Measurements from ENCODE around the gene RNF20.
"Not testable (repeated sequence)": the region's sequence is repeated elsewhere in the genome, so short reads cannot be mapped to it uniquely, and the experiment has no call there.

RNF20 gene

DNA sequence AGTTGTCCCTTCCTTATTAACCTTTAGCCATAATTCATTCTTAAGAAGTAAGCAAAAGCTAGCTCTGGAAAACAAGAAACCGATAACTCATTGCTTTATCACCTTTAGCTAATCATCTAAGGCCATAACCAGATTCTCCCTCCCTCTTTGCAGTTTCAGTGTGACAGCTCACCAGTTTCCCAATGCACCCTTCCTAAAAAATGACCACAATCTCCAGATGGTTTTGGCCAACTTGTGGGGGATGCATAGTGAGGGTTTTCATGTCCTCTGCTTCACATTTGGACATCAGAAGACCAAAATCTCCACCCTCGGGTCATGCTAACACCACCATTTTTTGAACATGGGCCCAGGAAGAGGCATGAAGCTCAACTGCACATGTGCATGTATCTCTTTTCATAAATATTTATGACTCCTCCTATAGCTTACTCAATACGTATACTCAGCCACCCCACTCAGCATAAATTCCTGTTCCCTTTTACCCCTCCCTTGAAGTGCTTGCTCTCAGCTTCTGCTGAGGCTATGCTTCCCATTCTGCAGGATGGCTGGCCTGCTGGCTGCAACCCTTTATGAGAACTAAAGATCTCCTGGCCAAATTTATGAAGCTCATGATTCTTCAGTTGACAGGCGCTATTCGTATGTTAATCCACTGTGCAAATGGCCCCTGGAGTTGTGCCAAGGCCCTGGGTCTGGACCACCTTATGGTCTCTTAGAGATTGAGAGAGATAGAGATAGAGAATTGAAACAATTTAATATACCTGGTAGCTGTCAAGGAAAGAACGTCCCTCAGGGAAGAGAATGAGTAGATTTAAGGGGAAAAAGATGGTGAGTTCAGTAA, 46.3 kb downstream of the RNF20 start:
- H3K4me3 ChIP-seq (ENCODE audit: low read length) = no peak overlapping the region
- no peak for DNase-seq (ENCODE audit: low read depth, low spot score)

DNA sequence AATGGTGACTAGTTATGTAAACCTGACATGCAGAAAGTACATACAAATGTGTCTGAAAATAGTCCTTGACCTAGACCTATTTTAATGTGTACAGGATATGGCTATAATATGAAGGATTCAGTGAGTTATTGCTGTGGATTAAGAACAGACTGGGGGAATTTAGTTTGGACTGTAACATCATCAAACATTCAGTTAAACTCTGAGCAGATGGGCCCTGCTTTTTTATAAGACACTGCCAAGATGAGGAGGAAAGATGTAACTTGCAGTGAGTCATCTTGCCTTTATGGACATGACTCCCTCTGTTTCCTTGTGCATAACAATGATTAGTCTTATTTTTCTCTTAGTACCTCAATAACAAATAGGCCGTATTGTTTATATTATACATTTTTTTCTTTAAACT, 48.9 kb downstream of the RNF20 start:
- DNase-seq (ENCODE audit: low read depth, low spot score) = no peak

DNA sequence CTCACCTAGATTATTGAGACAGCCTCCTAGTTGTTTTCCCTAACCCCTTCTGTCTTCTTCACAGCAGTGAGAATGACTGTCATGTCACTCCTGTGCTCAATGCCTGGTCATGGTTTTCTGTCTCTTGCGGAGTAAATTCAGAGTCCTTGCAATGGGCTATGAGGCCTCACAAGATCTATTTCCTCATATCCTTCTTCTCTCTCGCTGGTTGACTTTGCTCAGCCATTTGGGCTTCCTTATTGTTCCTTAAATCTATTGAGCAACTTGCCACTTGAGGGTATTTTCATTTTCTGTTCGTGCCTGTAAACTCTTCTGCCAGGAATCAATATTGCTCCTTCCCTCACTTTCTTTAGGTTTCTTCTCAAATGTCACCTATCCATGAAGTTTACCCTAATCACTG, 52.1 kb downstream of the RNF20 start:
- H3K4me3 ChIP-seq (ENCODE audit: low read length) = no peak overlapping the region
- DNase-seq (ENCODE audit: low read depth, low spot score) = no peak

More for the DNA sequence above, 48.9 kb downstream of the RNF20 start:
- H3K4me3 ChIP-seq (ENCODE audit: low read length) = no peak overlapping the region

DNA sequence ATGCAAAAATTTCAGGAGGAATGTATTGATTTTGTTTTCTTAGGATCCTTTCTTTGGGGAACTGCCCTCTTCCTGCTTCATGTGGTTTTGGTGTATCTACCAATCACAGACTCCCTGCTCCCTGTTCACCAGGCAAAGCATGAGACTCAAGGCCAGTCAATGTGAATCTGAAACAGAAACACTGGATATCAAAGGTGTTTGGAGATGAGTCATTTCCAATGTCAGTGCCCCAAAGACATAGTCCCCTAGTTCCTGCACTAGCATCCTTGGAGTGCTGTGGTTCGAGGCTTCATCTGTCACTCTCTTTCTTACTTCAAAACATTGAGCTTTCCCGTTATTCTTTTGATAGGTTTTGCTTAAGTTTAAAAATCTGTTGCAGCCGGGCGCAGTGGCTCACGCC, 53.0 kb downstream of the RNF20 start:
- no peak overlapping the region for H3K4me3 ChIP-seq (ENCODE audit: low read length)
- no peak for DNase-seq (ENCODE audit: low read depth, low spot score)

DNA sequence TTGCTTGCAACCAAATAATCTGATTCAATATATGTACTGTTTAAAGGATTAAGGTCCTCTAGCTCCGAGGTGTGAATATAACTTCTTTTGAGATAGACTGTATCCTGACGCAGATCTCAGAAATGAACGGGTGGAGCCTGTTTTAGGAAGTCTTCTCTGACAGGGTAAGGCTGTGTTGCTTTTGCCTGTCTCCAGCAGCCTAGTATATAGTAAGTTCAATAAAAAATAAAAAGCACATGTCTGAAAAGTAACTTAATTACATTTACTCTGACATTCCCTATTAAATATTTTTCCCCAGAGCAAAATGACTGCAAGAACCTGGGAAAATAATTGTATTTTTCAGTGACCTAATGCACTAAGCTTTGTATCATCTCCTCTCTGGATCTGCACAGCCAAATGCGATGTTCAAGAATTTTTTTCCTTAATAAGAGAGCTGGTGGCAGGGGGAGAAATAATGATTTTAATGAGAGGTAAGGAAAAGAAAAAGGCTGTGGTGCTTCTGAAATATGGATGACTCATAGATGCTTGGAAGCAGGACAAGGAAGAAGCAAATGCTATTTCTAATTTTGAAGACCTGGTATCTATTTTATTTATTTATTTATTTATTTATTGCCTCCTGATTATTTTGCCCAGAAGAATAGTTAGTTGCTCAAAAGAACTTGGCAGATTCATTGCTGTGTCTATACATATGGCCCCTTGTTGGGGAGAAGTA, 53.8 kb downstream of the RNF20 start:
- no peak overlapping the region for H3K4me3 ChIP-seq (ENCODE audit: low read length)
- no peak for DNase-seq (ENCODE audit: low read depth, low spot score)

DNA sequence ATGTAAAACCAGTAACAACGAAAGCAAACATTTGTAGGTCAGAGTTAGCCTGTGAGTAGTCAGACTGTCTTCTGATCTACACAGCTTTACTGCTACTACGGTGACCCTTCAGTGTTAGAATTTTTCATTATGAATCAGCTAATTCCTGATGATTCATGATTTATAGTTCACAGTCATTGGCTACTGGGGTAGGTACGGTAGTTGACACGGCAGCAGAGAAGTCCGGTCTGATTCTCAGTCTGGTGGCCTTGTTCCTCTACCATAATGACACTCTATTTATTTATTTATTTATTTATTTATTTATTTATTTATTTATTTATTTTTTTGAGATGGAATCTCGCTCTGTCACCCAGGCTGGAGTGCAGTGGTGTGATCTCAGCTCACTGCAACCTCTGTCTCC, 56.4 kb downstream of the RNF20 start:
- DNase-seq (ENCODE audit: low read depth, low spot score) = not testable (repeated sequence)

DNA sequence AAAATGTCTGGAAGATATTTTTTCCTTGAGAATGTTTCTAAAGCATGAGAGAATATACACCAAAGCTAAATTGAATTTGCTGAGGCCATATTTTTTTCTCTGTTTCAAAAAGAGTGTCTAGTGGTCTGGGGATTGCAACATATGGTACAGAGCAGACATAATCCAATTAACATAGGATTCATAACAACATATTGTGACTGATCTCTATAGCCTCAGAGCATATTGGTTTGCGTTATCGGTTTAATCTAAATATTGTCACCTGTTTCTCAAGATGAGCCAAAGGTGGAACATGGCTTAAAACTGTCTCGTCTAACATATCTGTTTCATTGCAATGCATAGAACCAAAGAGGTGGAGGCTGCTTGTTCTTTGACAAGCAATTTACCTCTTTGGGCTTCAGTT, 57.2 kb downstream of the RNF20 start:
- no peak overlapping the region for H3K4me3 ChIP-seq (ENCODE audit: low read length)
- DNase-seq (ENCODE audit: low read depth, low spot score) = no peak

More for the DNA sequence above, 56.4 kb downstream of the RNF20 start:
- not testable (repeated sequence) for H3K4me3 ChIP-seq (ENCODE audit: low read length)

DNA sequence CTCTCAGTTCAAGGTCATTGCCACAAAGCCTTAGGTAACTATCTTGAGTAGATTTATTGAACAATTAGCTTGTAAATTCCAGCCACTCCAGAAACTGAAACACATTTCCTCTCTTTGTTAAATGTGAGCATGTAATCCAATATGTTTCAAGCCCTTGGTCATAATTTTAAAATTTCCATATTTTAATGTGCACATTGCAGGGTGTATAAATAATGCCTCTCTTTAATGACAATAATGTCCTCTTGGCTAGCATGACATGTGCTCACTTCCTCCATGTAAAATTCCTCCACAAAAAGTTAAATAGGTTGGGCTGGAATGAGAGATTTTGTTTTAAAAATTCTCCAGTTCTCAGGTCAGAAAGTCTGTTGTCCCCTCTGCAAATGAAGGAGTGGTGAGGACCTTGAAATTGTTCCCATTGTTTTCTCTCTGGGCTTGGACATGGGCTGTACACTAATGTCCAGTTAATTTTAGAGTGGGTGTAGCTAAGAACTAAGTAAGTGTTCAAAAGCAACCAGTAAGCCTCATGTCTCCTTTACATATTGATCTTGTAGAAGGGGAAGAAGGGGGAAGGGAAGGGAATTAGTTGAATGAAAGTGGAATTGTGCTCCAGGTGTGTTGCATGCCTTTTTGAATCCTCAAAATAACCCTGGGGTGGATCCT, 58.3 kb downstream of the RNF20 start:
- no peak for DNase-seq (ENCODE audit: low read depth, low spot score)
- no peak overlapping the region for H3K4me3 ChIP-seq (ENCODE audit: low read length)

DNA sequence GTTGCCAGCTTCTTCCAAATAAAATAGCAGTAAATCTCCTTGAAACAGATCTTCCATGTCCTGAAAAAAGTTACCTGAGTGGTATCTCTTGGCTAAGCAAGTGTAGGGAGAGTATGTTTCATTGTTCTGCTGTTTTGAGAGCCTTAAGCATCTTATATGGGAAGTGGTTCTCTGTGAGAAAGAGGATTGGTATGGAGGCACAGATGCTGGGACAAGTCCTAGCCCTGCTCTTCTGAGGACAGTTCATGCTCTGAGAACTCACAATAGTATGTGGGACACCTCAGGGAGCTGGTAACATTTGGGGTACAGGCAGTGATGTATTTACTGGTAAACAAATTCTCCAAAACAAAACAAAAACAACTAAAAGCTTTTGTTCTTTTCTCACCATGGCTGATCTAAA, 59.1 kb downstream of the RNF20 start:
- H3K4me3 ChIP-seq (ENCODE audit: low read length) = no peak overlapping the region
- no peak for DNase-seq (ENCODE audit: low read depth, low spot score)

DNA sequence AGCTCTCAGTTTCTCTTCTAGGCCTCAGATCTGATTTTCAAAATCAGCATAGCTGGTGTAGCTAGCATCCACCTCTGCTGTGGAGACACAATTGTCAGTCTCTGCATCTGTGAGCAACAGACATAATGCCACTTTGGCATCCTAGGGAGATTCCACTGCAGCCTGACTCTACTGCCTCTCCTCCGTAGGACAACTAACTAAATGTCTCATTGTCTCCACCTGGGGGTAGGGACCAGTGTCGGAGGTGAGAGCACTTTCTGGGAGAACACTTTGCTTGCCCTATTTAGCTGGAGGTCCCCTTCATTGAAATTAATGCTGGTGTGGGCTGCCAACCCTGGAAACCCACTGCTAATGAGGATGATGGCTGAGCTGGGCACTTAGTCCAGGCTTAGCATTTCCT, 59.7 kb downstream of the RNF20 start:
- H3K4me3 ChIP-seq (ENCODE audit: low read length) = no peak overlapping the region
- DNase-seq (ENCODE audit: low read depth, low spot score) = no peak

DNA sequence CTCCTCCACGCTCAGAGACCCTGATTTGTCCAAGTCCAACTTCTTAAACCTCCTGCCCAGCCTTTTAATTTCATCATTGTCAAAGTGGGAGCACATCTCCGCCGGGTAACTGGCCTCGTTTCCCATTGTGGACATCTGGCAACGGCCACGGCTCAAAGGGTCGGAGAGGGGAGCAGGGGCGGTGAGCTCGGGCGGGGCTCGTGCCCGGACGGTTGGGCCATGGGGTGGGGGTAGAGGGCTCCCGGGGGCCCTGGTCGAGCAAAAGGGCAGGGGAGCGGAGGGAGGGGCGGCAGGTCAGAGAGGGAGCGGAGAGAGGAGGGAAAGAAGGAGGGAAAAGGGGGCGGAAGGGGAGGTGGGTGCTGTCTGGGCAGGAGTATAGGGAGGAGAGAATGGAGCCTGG, 61.1 kb downstream of the RNF20 start, which contains the start of gene PPP3R2:
Gene PPP3R2 (minus strand): TSS at position 174 of the 400 bp plus-strand sequence. CDS start 48 bp downstream, at position 126.
- H3K4me3 ChIP-seq (ENCODE audit: low read length) = no peak within 1 kb of the TSS
- no peak for DNase-seq (ENCODE audit: low read depth, low spot score)

DNA sequence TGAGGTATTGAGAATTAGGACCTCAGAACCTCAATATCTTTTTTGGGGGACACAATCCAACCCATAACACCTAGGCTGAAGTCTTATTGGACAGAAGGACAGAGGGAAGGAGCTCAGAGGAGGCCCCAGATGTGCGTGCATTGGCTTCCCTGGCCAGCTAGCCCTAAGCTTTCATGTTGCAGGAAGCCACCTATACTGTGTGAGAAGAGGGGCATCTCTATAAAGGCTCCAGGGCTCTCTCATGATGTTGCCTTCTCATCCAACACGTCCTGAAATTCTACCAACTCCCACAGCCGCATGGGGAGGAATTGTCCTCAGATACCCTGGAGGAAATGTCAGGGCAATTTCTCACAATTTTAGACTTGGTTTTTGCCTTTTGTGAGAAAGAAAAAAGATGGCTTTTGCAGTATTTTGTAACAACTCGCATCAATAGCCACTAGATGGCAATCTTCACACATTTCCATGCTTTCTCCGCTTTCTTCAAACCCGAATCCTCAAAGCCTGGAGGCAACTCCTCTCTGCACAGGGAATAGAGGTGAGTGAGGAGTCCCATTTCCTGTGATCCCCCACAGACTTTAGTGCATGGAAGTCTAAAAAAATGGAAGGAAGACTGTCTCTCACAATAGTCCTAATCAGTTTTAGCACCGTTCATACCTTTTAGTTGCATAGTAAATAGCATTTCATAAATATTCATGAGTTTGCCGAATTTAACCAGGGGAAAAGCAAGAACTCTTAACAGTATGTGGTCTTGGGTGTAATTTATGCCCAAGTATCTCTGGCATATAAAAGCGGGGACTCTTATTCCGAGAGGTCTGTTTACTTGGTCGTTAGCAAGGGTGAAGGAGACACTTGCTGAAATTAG, 68.5 kb downstream of the RNF20 start:
- no peak overlapping the region for H3K4me3 ChIP-seq (ENCODE audit: low read length)
- DNase-seq (ENCODE audit: low read depth, low spot score) = peak; percentile 28

DNA sequence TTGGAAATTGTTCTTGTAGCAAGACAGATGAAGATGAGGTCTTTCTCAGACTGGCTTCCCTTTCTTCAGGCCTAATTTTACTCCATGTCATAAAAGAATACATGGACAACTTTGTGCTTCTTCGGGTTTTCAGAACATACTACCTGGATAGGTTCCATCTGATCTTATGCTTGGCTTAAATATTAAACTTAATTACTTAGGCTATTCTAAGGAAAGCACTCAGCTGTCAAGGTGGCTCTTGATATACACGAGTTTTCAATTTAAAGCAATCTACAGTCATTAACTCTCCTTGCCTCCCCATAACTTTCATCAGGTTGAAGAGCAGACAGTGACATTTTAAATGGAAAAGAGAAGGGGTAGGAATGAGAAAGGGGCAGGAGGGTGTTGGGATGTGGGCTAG, 70.6 kb downstream of the RNF20 start:
- no peak for DNase-seq (ENCODE audit: low read depth, low spot score)
- no peak overlapping the region for H3K4me3 ChIP-seq (ENCODE audit: low read length)

DNA sequence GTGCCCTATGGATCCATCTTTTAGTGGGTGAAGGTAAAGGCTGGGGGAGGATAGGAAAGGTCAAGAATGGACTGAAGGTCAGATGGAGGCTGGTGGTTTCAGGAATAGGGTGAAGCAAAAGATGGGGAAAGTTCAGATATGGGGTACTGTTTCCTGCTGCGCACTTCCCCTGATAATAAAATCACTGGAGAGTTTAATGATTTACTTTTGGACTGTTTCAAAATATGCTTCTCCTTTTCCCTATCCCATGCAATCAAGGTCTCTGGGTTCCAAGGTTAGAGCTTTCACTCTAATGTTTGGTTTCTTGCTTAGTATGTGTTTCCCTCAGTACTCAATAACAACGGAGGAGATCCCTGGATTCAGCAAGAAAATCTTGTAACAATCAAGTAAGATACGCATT, 71.9 kb downstream of the RNF20 start:
- no peak for DNase-seq (ENCODE audit: low read depth, low spot score)
- no peak overlapping the region for H3K4me3 ChIP-seq (ENCODE audit: low read length)

Measured in Jurkat, Clone E6-1 (cell line).